ENCODE data around the gene MARS1.
"Not testable (repeated sequence)": the region's sequence is repeated elsewhere in the genome, so short reads cannot be mapped to it uniquely, and the experiment has no call there.

MARS1 gene

DNA sequence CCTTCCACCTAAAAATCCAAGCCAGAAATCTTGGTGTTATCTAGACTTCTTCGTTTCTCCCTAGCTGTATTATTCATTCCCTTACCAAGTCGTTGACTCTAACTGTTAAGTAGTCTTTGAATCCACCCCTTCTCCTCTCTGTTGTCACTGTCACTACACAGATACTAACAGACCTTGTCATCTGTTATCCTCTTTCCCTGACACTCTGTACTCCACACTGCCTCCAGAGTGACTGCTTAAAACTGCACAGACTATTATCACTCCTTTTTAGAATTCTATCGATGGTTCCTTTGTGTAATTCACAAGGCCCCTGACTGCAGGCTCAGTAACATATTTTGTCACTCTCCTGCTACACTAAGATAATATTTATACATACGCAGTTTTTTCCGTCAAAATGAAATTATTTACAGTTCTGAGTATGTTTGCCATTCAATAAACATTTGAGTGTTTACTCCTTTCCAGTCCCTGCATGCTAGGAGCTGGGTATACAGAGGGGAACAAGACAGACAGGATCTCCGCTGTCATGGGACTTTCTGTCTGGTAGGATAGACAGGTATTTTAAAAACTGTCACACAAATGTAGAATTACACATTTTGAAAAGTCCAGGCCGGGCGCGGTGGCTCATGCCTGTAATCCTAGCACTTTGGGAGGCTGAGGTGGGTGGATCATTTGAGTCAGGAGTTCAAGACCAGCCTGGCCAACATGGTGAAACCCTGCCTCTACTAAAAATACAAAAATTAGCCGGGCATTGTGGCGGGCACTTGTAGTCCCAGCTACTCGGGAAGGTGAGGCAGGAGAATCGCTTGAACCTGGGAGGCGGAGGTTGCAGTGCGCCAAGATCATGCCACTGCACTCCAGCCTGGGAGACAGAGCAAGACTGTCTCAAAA lies 3.8 kb downstream of the MARS1 start:
- no peak for DNase-seq (ENCODE audit: low read depth in 2 of 2)

DNA sequence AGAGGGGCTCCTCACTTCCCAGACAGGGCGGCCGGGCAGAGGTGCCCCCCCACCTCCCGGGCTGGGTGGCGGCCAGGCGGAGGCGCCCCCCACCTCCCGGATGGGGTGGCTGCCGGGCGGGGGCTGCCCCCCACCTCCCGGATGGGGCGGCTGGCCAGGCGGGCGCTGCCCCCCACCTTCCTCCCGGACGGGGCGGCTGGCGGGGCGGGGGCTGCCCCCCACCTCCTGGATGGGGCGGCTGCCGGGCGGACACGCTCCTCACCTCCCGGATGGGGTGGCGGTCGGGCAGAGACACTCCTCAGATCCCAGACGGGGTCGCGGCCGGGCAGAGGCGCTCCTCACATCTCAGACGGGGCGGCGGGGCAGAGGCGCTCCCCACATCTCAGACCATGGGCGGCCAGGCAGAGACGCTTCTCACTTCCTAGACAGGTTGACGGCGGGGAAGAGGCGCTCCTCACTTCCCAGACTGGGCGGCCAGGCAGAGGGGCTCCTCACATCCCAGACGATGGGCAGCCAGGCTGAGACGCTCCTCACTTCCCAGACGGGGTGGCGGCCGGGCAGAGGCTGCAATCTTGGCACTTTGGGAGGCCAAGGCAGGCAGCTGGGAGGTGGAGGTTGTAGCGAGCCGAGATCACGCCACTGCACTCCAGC lies 7.3 kb downstream of the MARS1 start:
- not testable (repeated sequence) for DNase-seq (ENCODE audit: low read depth in 2 of 2)

GRCh38 chr12:57496822-57497221 lies 9.0 kb downstream of the MARS1 start:
- DNase-seq (ENCODE audit: low read depth in 2 of 2), result no peak

DNA sequence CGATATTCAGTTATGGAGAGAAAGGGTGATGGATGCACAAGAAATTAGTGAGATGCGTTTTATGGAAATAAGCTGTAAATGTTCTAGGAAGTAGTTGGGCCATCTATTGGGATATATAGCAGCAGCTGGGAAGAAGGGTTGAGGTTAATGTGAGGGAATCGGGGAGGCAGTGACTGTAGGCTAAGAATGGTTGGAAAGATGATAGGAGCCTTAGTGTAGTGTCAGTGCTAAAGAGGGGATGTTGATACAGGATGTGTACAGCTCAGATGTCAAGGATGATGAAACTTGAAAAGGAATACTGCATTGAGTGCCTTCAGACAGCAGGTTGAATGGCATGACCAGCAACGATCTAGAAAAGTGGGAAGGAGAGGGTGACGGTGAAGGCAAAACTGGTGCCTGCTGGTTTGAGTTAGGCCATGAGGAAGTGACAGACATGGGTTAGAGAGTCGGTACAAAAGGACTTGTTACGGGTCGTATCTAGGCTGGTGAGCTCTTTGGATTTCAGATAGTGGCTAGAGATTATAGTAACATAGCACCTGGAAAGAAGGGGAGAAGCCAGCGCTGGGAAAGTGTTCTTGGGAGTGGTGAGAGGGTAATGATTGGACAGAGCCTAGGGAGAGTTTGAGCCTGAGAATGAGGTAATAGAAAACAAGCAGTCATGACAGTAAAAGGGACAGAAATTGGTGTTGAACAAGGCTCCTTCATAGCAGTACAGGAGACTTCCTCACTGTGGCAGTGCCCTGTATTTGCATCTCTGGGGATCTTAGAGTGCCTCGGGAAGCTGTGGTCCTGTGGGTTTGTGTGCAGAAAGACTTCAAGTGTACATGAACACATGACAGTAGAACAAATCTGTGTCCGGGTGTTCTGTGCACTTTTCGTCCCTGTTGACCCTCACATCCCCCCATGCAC lies 9.6 kb downstream of the MARS1 start:
- DNase-seq (ENCODE audit: low read depth in 2 of 2), result no peak

- no peak for DNase-seq (ENCODE audit: low read depth in 2 of 2)
Observed at GRCh38 chr12:57498132-57498502, 10.2 kb downstream of the MARS1 start.

- DNase-seq (ENCODE audit: low read depth in 2 of 2), result no peak
Observed at GRCh38 chr12:57498571-57498970, 10.7 kb downstream of the MARS1 start.

GRCh38 chr12:57500213-57500612 lies 12.3 kb downstream of the MARS1 start:
- no peak for DNase-seq (ENCODE audit: low read depth in 2 of 2)

GRCh38 chr12:57502311-57502969 lies 14.6 kb downstream of the MARS1 start:
- not testable (repeated sequence) for DNase-seq (ENCODE audit: low read depth in 2 of 2)

GRCh38 chr12:57506541-57506940 lies 18.7 kb downstream of the MARS1 start:
- DNase-seq (ENCODE audit: low read depth in 2 of 2), result not testable (repeated sequence)

DNA sequence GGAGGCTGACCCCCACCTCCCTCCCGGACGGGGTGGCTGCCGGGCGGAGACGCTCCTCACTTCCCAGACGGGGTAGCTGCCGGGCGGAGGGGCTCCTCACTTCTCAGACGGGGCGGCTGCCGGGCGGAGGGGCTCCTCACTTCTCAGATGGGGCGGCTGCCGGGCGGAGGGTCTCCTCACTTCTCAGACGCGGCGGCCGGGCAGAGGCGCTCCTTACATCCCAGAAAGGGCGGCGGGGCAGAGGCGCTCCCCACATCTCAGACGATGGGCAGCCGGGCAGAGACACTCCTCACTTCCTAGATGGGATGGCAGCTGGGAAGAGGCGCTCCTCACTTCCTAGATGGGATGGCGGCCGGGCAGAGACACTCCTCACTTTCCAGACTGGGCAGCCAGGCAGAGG lies 19.9 kb downstream of the MARS1 start:
- DNase-seq (ENCODE audit: low read depth in 2 of 2), result not testable (repeated sequence)

- DNase-seq (ENCODE audit: low read depth in 2 of 2), result no peak
Observed at GRCh38 chr12:57511161-57511560, 23.3 kb downstream of the MARS1 start.

DNA sequence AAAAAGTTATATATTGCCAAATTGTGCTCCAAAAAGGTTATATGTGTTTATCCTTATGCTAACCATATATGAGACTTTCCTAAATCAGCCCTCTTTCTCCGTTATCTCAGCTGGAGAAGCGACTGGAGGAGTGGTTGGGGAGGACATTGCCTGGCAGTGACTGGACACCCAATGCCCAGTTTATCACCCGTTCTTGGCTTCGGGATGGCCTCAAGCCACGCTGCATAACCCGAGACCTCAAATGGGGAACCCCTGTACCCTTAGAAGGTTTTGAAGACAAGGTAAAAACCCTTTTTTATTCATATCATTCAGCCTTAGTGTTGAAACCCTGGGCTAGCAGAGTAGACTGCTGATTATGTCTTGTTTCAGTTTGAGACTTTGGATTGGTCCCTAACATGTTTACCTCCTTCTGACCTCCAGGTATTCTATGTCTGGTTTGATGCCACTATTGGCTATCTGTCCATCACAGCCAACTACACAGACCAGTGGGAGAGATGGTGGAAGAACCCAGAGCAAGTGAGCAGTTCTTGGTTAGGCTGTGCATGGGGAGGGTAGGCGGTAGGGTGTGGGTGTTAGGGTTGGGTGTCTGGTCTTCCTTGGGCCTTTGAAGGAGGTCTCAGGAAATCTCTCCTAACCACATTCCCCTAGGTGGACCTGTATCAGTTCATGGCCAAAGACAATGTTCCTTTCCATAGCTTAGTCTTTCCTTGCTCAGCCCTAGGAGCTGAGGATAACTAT lies 23.9 kb downstream of the MARS1 start:
- DNase-seq (ENCODE audit: low read depth in 2 of 2), result no peak

DNA sequence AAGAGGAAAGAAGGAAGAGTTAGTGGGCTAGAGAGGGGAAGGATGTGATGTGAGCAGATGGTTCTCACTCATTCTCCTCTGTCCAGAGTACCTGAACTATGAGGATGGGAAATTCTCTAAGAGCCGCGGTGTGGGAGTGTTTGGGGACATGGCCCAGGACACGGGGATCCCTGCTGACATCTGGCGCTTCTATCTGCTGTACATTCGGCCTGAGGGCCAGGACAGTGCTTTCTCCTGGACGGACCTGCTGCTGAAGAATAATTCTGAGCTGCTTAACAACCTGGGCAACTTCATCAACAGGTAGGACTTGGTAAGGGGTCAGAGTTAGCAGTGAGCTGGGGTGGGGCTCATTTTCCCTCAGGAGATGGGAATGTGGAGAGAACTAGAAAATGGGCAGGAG lies 24.8 kb downstream of the MARS1 start:
- DNase-seq (ENCODE audit: low read depth in 2 of 2), result no peak

DNA sequence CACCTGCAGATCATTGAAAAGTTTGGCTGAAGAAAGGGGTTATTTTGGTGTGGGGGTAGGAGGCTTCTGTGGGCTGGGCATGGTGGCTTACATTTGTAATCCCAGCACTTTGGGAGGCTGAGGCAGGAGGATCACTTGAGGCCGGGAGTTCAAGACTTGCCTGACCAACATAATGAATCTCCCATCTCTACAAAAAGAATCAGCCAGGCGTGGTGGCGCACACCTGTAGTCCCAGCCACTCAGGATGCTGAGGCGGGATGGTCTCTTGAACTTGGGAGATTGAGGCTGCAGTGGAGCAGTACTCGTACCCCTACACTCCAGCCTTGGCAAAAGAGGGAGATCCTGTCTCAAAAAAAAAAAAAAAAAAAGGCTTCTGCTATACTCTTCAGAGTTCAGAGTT lies 25.4 kb downstream of the MARS1 start:
- DNase-seq (ENCODE audit: low read depth in 2 of 2), result no peak

DNA sequence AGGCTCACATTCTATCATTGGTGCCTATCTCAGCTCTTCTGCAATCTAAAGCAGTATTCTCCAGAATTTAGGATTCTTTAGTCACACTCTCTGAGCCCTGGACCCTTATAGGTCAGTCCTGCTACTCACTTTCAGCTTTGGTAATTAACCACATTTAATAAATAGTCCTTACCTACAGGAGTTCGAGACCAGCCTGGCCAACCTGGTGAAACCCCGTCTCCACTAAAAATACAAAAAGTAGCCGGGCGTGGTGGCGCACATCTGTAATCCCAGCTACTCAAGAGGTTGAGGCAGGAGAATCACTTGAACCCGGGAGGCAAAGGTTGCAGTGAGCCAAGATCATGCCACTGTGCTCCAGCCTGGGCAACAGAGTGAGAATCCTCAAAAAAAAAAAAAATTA lies 25.8 kb downstream of the MARS1 start:
- not testable (repeated sequence) for DNase-seq (ENCODE audit: low read depth in 2 of 2)

GRCh38 chr12:57514246-57514645 lies 26.4 kb downstream of the MARS1 start:
- DNase-seq (ENCODE audit: low read depth in 2 of 2), result not testable (repeated sequence)

GRCh38 chr12:57514720-57515407 lies 27.0 kb downstream of the MARS1 start:
- DNase-seq (ENCODE audit: low read depth in 2 of 2), result no peak

GRCh38 chr12:57515408-57515933 lies 27.6 kb downstream of the MARS1 start:
- DNase-seq (ENCODE audit: low read depth in 2 of 2), result no peak

- DNase-seq (ENCODE audit: low read depth in 2 of 2), result no peak
Observed at GRCh38 chr12:57515934-57516541, 28.2 kb downstream of the MARS1 start.
